GM21619 (cell line): Measurements from ENCODE around the gene KIAA1671.

Source experiments
- ATAC-seq: cut with Tn5 transposase; IDR thresholded peaks from one replicate; pipeline ENCODE4 v1.9.1; 2021; ENCODE audit not compliant: unreplicated experiment

KIAA1671 gene

DNA sequence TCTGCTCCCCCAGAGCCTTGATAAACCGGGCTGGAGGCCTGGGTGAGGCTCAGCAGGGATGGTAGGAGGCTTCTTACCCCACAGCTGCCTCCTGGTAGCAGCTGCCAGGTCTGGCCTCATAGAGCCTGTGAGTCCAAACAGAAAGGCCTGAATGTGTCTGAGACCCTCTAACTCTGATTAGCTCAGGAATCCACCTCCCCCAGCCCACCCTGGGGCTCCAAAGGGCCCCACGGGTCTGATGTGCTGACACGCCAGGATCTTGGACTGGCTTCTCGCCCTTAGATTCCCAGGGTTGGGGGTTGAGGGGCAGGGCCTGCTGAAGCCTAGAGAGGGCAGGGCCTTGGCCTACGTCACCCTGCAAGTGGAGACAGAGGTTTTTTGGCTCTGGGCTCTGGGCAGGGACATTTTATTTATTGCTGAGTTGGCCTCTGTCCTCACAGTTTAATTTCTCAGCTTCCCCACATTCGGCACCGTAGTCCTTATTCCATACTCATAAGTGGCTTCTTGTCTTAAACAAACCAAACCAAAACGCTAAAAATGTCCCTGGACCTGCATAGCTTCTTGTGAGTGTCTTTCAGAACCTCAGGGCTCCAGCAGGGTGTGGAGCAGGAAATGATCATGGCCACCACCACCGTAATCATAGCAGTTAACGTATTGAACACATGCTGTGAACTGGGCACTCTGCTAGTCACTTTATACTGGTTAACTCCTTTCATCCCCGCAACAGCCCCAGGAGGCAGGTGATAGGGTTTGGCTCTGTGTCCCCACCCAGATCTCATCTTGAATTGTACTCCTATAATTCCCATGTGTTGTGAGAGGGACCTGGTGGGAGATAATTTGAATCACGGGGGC, 25.1 kb downstream of the KIAA1671 start:
- ATAC-seq: no peak

DNA sequence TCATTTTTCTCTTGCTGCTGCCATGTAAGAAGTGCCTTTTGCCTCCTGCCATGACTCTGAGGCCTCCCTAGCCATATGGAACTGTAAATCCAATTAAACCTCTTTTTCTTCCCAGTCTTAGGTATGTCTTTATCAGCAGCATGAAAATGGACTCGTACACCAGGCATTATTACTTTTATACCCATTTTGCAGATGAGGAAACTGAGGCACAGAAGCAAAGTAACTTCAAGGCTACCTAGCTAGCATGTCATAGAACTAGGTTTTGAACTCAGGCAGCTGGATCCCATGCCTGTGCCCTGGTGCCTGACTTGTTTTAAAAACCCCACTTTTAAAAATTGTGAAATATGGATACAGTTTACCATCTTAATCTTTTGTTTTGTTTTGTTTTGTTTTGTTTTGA, 25.8 kb downstream of the KIAA1671 start:
- no peak for ATAC-seq

DNA sequence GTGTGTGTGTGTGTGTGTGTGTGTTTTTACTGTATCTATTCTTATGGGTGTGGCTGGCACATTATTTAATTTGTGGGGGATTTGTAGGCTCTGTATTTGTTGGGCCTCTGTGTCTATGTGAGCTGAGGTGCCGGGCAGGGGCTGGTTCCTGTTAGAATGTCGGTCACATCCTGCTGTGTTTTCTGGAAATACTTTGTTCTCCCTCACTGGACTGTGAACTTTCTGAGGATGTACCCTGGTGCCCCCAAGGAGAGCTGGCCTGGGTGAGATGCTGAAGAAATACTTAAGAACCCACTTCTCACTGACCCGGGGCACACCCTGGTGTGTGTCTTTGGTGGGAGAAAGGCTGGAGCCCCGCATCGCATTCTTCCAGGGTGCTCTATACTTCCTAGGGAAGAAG, 28.6 kb downstream of the KIAA1671 start:
- ATAC-seq: no peak

DNA sequence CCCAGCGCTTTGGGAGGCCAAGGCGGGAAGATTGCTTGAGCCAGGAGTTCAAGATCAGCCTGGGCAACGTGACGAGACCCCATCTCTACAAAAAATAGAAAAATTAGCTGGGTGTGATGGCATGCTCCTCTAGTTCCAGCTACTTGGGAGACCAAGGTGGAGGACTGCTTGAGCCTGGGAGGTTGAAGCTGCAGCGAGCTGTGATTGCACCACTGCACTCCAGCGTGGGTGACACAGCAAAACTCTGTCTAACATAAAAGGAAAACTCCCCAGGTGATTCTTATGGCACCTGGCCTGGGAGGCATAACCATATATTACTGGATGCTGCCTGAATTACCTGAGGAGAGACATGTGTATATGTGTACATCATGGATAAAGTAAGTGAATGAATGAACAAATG, 29.1 kb downstream of the KIAA1671 start:
- no peak for ATAC-seq

DNA sequence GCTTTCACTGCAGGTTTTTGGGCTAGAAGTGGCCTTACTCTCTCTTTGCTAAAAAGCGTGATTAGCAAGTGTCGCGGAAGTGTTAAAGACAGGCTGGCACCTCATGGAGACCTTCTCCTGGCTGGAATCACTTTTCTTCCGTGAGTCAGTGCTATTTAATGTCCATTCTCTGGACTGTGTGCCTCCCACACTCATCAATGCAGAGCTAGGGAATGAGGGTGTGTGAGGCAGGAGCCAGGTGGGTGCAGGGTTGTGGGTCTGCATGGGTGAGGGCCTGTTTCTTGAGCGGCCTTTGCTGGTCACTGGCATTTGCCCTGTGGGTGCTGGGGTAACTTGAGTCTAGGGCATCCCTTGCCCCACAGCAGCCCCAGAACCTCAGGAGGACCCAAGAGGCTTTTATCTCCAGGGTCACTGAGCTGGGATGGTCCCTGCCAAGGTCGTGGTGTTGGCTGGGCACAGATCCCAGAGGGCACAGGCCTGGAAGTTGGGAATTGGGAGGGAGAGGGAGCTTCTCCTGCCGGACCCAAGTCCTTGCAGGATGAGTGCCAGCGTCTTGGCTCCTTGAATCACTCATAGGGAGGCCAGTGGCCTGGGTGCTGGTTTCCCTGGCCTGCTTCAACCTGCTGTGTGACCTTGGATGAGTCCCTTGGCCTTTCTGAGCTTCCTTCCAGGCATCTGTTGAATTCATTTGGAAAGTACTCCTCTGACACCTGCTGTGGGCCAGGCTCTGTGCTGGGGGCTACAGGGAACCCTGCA, 30.0 kb downstream of the KIAA1671 start:
- no peak for ATAC-seq

DNA sequence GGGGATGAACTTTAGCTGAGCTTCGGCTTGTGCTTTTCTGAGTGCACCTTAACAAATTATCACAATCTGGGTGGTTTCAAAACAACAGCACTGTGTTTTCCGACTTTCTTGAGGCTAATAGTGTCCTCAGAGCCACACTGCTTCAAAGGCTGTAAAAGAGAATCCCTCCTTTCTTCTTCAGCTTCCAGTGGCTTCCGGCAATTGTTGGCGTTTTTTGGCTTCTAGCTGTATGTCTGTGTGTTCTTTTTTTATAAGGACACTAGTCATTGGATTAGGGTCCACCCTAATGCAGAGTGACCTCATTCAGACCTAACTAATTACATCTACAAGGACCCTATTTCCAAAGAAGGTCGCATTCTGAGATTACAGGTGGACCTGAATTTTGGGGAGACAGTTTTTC, 30.6 kb downstream of the KIAA1671 start:
- ATAC-seq: no peak

DNA sequence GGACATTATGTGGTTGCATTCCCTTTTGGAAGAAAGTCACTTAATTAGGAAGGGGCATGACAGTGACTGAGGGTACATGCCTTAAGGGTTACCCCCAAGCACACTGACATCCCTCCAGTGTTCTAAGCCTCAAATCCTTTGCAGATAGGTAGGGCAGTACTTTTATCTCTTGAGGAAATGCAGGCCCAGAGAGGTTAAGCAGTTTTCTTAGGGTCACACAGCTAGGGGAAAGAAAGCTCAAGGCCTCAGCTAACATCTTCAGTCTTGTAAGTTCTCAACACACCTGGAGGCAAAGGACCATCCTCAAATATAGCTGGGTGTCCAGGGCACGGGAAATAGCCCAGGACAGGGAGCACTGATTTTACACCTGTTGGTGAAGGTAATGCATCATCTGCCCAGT, 31.6 kb downstream of the KIAA1671 start:
- ATAC-seq: no peak

DNA sequence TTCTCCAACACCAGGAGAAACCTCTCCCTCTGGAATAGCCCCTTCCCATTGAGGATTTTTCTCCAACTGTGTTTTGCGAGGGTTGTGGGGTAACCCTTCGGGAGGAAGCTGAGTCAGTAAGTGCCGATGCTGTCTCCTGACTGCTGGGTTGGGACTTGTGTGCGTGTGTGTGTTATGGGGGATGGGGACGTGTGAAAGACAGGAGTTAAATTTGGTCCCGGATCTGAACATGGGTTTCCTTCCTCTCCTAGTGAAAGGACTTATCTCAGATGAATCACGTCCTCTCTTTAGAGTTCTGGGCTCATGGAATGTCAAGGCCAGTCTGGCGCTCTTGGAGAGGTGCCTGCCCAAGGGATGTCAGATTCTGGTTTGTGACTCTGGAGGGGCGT, 33.3 kb downstream of the KIAA1671 start:
- ATAC-seq: no peak

DNA sequence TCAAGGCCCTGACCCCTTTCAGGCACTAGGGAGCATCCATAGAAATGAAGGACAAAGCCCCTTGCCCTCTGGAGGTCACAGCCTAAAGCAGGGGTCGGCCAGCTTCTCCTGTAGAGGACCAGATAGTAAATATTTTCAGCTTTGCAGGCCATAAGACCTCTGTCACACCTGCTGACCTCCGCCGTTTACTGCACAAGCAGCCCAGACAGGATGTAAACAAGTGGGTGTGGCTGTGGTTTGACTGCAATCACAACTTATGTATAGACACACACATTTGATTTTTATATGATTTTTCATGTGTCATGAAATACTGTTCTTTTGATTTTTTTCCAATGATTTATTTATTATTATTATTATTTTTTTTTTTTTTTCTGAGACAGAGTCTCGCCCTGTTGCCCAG, 34.3 kb downstream of the KIAA1671 start:
- no peak for ATAC-seq

DNA sequence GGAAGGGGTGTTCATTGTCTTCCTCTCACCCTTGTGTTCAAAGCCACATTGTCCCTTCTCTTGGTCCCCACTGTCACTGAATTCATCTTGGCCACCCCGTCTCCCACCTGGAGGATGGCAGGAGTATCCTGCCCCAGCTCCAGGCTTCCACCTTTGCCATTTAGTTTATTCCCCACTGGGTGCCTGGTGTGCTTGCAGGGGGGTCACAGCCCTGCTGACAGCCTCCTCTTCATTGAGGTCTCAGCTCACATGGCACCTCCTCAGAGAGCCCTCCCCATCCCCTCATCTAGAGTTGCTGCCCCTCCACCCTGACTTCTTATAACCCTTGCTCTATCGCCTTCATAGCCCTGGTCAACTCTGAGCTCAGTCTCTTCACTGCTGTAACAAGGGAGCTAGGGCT, 36.6 kb downstream of the KIAA1671 start:
- ATAC-seq: no peak

DNA sequence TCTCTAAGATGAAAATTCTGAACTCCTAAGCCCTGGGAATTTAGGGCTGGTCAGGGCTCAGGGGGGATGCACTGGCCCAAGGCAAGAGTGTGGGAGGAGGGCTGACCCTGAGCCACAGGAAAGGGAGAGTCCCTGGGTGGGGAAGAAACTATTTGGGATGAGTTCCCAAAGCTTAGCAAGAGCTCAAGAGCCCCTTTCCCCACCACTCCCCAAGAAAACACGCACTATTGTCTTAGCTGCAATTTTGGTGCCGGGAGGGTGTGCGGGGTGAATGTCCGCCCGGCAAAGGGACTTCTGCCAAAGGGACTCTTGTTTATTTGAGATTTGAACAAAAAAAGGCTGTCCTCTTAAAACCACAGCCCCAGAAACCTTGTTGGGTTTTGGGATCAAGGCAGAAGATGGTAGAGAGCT, 37.0 kb downstream of the KIAA1671 start:
- no peak for ATAC-seq

DNA sequence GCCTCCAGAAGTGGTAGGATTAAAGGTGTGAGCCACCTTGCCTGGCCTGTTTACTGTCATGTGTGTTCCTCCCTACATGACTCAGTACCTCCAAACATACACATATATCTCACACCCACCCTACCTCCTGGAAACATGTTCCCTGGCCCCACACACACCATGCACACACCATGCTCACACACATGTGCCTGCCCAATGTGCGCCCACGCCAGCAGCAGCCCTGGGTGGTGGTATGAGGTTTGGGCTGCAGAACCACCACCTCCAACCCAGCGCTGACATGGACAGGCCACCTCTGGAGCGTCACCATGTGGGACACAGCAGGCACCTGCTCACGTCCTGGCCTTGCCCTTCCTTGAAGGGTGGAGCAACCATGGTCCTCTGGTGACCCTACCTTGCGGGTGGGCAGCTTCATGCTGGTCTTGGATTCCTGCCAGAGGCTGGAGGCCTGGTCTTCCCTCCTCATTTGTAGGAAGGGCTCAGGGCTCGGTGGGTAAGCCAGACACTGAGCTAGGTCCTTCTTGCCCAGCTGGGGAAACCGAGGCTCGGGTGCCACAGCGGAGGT, 37.9 kb downstream of the KIAA1671 start:
- no peak for ATAC-seq

DNA sequence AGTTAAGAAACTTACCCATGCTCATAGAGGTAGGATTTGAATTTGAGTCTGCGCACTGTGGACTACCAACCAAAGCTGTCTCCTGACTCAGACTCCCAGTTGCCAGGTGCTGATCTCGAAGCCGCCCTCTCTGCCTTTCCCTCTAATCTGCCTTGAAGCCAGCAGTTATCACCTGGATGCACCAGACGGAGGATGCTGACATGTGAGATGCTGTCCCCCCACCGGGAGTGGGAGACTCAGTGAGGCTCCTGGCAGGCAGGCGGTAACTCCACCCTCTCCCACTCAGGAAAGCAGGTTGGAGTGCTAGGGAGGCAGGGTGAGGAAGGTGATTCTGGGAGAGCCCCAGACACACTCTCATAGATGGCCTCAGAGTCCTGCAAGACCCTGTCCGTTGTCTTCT, 40.4 kb downstream of the KIAA1671 start:
- ATAC-seq: no peak

DNA sequence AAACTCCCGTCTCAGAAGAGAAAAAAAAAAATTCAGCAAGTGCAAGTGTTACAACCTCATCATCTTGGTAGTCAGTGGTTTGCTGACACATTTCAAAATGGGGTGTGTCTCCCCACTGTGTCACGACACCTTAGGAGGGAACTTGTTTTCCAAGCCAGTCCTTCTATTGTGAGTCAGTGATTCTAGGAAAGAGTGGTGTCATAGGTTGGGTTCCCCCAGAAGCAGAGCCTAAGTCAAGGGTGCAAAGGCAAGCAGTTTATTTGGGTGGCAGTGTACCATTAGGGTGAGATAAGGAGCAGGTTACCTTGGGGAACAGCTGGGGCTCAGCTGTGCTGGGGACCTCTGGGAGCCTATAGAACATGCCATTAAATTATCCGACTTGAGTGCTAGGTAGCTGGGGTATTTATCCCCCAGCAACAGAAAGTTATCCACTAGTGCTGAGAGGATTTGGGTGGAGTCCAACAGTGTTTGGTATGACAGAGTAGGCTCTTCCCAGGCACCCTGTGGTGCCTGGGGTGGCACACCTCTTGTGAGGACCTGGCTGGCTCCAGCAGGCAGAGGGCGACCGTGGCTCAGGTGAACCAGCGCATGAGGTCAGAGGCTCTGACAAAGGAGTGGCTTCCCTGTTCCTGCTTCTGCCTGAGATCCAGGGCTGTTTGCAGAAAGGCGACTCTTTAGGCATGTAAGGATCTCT, 41.7 kb downstream of the KIAA1671 start:
- no peak for ATAC-seq

DNA sequence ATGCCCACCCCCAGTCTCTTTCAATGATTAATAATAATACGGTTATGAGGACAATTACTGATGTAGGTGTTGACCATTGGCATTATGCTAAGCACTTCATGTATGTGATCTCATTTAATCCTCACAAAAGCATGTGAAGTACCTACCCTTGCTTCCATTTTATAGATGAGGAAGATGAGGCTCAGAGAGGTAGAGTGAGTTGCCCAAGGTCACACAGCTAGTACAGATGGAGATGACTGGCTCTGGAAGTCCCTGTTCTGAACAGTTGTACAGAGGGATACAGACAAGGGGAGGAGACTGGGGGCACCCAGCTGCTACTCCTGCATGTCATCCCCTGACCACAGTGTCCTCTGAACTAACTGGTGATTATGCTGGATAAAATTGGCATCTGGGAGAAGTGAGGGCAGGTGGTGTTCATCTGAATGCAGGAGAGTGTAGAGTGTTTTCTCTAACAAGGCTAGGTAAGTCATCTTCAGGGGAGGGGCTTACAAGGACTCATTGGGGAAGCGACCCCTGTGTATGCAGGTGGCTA, 43.2 kb downstream of the KIAA1671 start:
- ATAC-seq: no peak

DNA sequence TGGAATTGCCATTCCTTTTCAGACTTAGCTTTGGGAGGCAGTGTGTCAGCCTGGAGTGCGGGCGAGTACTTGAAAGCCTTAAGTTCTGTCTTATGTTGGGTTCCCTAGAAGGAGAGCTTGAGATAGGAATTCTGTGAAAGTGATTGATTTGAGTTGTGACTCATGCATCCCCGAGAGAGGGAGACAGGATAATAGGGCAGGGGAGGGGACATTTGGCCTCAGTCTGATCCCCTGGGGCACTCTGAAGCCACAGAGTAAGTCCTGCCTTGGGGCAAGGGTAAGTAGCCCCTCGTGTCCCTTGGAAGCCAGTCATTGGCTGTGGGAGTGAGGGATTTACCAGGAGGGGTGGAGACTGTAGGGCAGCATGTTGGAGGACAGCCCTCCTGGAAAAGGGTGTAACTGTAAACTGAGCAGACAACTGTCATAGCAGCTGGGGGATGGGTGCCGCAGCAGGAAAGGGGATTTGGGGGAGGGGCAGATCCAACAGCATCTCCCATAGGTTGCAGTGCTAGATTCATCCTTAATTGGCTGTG, 44.0 kb downstream of the KIAA1671 start:
- ATAC-seq: no peak

DNA sequence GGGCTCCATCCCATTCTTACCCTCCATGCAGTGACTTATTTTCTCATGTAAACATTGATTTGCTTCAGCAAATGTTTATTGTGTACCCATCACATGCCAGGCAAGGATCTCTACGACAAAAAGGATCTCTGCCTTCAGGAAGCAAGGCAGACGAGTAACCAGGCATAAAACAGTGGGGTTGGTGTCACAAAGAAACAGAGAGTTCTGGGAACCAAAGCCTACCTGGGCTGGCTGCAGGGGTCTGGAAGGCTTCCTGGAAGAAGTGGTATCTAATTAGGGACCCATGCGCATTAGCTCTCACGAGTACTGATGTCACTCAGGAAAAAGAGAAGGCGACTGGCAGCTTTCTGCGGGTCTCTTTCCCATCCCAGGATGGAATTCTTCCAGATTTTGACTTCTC, 44.5 kb downstream of the KIAA1671 start:
- no peak for ATAC-seq

DNA sequence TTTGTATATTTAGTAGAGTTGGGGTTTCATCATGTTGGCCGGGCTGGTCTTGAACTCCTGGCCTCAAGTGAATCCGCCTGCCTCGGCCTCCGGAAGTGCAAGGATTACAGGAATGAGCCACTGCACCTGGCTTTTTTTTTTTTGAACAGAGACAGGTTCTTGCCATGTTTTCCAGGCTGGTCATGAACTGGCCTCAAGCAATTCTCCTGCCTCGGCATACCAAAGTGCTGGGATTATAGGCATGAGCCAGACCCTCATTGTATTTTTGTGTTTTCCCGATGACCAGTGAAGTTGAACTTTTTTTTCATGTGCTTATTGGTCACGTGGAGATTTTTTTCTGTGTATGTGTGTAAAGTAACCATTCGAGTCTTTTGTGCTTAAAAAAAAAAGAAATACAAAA, 48.2 kb downstream of the KIAA1671 start:
- ATAC-seq: no peak

DNA sequence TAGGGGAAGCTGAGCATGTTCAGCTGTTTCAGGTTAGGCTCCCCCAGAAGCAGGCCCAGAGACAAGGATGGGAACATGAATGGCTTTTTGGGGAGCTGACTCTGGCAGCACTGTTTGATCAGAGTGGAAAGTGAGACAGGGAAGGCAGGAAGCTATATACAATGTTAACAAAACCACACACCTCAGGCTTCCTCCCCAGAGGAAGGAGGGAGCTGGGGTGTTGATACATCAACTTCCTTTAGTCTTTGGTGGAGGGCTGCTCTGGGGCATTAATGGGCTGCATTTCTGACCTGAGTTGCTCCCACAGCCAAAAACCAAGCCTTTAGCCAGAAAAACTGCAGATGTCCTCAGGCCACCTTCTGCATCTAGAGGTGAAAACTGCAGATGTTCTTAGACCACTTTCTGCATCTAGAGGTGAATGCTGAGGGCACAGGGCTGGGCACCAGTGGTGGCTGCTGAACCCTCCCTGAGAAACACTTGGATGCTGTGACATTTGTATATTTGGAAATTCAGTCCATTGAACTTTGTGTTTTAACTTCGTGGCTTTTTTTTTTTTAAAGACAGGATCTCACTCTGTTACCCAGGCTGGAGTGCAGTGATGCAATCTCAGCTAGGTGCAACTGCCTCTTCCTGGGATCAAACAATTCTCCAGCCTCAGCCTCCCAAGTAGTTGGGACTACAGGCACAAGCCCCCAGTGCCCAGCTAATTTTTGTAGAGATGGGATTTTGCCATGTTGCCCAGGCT, 49.9 kb downstream of the KIAA1671 start:
- no peak for ATAC-seq

DNA sequence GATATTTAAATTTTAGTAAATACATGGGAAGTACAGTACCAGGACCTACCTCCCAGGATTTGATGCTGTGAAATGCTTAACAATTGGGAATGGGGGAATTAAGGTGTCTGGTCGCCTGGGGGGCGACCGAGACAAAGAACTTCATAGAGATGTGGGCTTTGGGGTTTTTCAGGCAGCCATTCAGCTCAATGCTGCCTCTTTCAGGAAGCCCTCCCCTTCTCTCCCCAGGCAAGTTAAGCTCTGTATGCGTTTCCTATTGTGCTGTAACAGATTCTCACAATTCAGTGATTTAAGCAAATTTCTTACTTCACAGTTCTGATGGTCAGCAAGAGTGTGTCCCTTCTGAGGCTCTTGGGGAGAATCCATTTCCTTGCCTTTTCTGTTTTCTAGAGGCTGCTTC, 53.8 kb downstream of the KIAA1671 start:
- ATAC-seq: no peak
